Measurements from ENCODE around the gene CCSER2. TPM values are rescaled to one million over a fixed set of nuclear protein-coding genes. Genes with fewer than 3 reads are reported as not detected.

CCSER2 gene
- total RNA-seq, 1 experiment from 2014 or later, result 56.6 TPM

DNA sequence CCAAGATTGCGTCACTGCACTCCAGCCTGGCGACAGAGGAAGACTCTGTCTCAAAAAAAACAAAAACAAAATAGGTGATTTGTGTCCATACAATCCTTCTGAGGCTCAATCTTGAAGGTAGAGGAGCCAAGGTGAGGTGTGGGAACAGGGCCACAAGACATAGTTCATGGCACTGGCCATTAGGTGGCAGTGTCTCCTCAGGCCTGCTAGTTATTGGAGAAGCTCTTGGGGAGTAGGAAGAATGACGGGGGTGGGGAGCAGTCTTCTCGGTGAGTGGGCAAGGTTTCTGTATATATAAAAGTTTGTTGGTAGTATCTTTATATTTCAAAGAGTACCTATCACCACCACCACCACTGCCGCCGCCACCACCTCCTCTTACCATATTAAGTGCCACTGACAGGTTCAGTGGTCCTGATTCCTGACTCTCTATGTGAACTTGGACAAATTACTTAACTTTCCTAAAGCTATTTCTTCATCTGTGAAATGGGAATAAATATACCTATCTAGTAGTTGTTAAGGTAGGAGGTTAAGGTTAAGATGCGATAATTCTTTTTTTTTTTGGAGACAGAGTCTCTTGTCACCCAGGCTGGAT, 24.0 kb downstream of the CCSER2 start:
- no peak overlapping the region for H3K4me2 ChIP-seq
- H3K79me2 ChIP-seq (ENCODE audit: low read depth), result peaks cover 32% of the 10 kb centered on the region

DNA sequence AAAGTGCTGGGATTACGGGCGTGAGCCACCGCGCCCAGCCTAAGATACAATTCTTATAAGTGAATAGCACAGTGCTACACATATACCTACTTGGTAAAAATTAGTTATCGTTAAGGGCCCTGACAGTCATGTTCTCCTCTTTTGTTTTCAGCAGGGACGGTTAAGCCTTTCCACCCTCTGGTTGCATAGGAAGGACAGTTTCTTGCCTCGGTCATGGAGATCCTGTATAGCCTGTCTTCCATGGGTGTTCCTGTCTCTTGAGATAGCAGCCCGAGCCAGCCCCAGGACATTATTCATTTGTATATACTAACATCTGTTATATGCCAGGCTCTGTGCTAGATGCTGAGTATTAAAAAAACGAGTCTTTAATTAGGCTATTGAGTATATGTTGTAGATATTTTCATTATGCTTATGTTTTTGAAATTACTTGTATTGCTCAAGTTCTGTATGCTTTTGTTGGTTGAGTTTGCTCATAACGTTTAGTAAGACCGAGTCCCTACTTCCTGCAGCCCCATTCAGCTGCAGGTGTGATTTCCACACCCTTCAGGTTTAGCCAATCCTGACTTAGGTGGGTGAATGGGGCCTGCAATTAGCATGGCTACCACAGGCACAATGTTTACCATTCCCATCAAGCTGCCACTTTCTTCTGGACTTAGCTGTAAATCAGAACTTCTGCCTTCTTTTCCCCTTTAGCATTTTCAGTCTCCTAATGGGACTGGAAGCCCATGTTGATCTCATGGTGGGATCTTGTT, 24.8 kb downstream of the CCSER2 start:
- no peaks in the 10 kb centered on the region for H3K27me3 ChIP-seq (ENCODE audit: insufficient read depth, low read depth)
- no peak overlapping the region for H3K27ac ChIP-seq
- peaks cover 39% of the 10 kb centered on the region for H3K79me2 ChIP-seq (ENCODE audit: low read depth)
- no peak for TF ChIP-seq EZH2 (IDR thresholded peaks at IDR 0.05; ENCODE audit: low read depth)
- TF ChIP-seq, protein P1, sequence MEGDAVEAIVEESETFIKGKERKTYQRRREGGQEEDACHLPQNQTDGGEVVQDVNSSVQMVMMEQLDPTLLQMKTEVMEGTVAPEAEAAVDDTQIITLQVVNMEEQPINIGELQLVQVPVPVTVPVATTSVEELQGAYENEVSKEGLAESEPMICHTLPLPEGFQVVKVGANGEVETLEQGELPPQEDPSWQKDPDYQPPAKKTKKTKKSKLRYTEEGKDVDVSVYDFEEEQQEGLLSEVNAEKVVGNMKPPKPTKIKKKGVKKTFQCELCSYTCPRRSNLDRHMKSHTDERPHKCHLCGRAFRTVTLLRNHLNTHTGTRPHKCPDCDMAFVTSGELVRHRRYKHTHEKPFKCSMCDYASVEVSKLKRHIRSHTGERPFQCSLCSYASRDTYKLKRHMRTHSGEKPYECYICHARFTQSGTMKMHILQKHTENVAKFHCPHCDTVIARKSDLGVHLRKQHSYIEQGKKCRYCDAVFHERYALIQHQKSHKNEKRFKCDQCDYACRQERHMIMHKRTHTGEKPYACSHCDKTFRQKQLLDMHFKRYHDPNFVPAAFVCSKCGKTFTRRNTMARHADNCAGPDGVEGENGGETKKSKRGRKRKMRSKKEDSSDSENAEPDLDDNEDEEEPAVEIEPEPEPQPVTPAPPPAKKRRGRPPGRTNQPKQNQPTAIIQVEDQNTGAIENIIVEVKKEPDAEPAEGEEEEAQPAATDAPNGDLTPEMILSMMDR (conservative IDR thresholded peaks at IDR 0.05), result no peak
- no peak overlapping the region for H3K4me3 ChIP-seq
- no peaks in the 10 kb centered on the region for H3K36me3 ChIP-seq (ENCODE audit: low read depth)
- no peak overlapping the region for H3K4me2 ChIP-seq
- intact Hi-C loops (cut with micrococcal nuclease; ENCODE audit: unreplicated experiment), result no loop called here
- DNase-seq, result no peak
- 0 out of 2 replicates have a peak, but pooled peaks cover 7% of the 10 kb centered on the region for H4K20me1 ChIP-seq (ENCODE audit: insufficient read depth)
- no peak overlapping the region for H2AFZ ChIP-seq
- no peaks in the 10 kb centered on the region for H3K9me3 ChIP-seq (ENCODE audit: insufficient read depth, low read depth)
- H3F3A ChIP-seq (ENCODE audit: insufficient read depth, low read depth), result no peaks in the 10 kb centered on the region; the same call in 1 of the 2 replicates
- POLR2A ChIA-PET (ENCODE audit: unreplicated experiment), result no interaction called here
- no TSS peak for BruUV-seq (replicated peaks)
- H3K4me1 ChIP-seq (replicated peaks; ENCODE audit: insufficient read depth), result peaks cover 10% of the 10 kb centered on the region
- CTCF ChIA-PET, result no interaction called here
- no peaks in the 10 kb centered on the region for H3K9me2 ChIP-seq (ENCODE audit: insufficient read depth)

More for the DNA sequence above, 24.0 kb downstream of the CCSER2 start:
- Histone ChIP-seq H3K4me3 (no peak overlapping the region), H3K27me3 (ENCODE audit: insufficient read depth, low read depth) (no peaks in the 10 kb centered on the region), H3K9me2 (ENCODE audit: insufficient read depth) (no peaks in the 10 kb centered on the region), H3K36me3 (ENCODE audit: low read depth) (no peaks in the 10 kb centered on the region), H2AFZ (no peak overlapping the region), H3K4me1 (replicated peaks; ENCODE audit: insufficient read depth) (peaks cover 10% of the 10 kb centered on the region), H3F3A (ENCODE audit: insufficient read depth, low read depth) (no peaks in the 10 kb centered on the region; the same call in 1 of the 2 replicates), H3K9me3 (ENCODE audit: insufficient read depth, low read depth) (no peaks in the 10 kb centered on the region), H3K27ac (no peak overlapping the region), H4K20me1 (ENCODE audit: insufficient read depth) (0 out of 2 replicates have a peak, but pooled peaks cover 7% of the 10 kb centered on the region)
- ChIA-PET POLR2A (ENCODE audit: unreplicated experiment) (interaction anchor here (0.5 to 0.7 kb wide), 2 partner anchors 180 to 186 kb away, joined by 5 to 10 read pairs; no protein-coding TSS in a partner anchor), CTCF (interaction anchor here (1.0 kb wide), 2 partner anchors 185 to 188 kb away, joined by 3 to 12 read pairs; no protein-coding TSS in a partner anchor)
- TF ChIP-seq, protein P1 (conservative IDR thresholded peaks at IDR 0.05), result peak; percentile 77
- TF ChIP-seq EZH2 (IDR thresholded peaks at IDR 0.05; ENCODE audit: low read depth), result no peak
- intact Hi-C loops (cut with micrococcal nuclease; ENCODE audit: unreplicated experiment), result loop anchor here (1.0 kb wide), 1 partner anchor 88 kb away; no protein-coding TSS in a partner anchor
- peak; percentile 51 to 52 for DNase-seq
- BruUV-seq (replicated peaks), result no TSS peak

DNA sequence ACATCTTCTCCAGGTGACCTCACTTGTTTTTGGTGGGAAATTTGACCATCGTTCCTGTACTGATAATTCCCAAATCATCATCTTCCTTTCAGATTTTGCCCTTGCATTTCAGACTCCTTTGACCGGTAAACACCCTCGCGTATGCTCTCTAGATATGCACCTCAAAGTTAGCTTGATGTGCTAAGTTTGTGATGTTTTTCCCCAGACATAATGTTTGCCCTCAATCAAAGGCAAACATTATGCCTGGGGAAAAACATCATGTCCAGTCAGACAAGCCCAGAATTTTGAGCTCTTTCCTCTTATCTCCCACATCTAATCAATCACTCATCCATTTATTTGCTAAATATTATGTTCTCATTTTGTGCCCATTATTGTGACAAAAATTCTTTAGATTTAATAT, 26.2 kb downstream of the CCSER2 start:
- H3K79me2 ChIP-seq (ENCODE audit: low read depth), result peaks cover 33% of the 10 kb centered on the region
- H3K36me3 ChIP-seq (ENCODE audit: low read depth), result no peaks in the 10 kb centered on the region
- no peaks in the 10 kb centered on the region for H3K27me3 ChIP-seq (ENCODE audit: insufficient read depth, low read depth)
- no peak for DNase-seq
- H4K20me1 ChIP-seq (ENCODE audit: insufficient read depth), result 0 out of 2 replicates have a peak, but pooled peaks cover 7% of the 10 kb centered on the region
- H3K4me1 ChIP-seq (replicated peaks; ENCODE audit: insufficient read depth), result no peaks in the 10 kb centered on the region
- intact Hi-C loops (cut with micrococcal nuclease; ENCODE audit: unreplicated experiment), result no loop called here
- H3K4me3 ChIP-seq, result no peak overlapping the region
- no peaks in the 10 kb centered on the region for H3K9me3 ChIP-seq (ENCODE audit: insufficient read depth, low read depth)
- TF ChIP-seq, protein P1 (conservative IDR thresholded peaks at IDR 0.05), result no peak
- TF ChIP-seq EZH2 (IDR thresholded peaks at IDR 0.05; ENCODE audit: low read depth), result no peak
- BruUV-seq (replicated peaks), result no TSS peak
- no peak overlapping the region for H2AFZ ChIP-seq
- H3K4me2 ChIP-seq, result no peak overlapping the region
- CTCF ChIA-PET, result no interaction called here
- no peaks in the 10 kb centered on the region for H3K9me2 ChIP-seq (ENCODE audit: insufficient read depth)
- POLR2A ChIA-PET (ENCODE audit: unreplicated experiment), result no interaction called here
- H3F3A ChIP-seq (ENCODE audit: insufficient read depth, low read depth), result no peaks in the 10 kb centered on the region; the same call in 1 of the 2 replicates
- H3K27ac ChIP-seq, result no peak overlapping the region
